GM21737 (cell line): ENCODE data around the gene FAM163A.
"Not testable (repeated sequence)": the region's sequence is repeated elsewhere in the genome, so short reads cannot be mapped to it uniquely, and the experiment has no call there.

Experiments
- ATAC-seq: cut with Tn5 transposase; IDR thresholded peaks from one replicate; pipeline ENCODE4 v1.9.1; 2021; ENCODE audit warnings: mild to moderate bottlenecking, moderate library complexity; ENCODE audit not compliant: unreplicated experiment

Gene FAM163A

GRCh38 chr1:179742717-179743678 is at the start of gene FAM163A:
Gene FAM163A, plus strand, starts transcription at chr1:179743291. Its CDS starts 69,807 bp downstream, at chr1:179813098.
- no peak for ATAC-seq

GRCh38 chr1:179694530-179694929 is 48.6 kb upstream of the FAM163A start:
- ATAC-seq = not testable (repeated sequence)

GRCh38 chr1:179702946-179703539 is 40.0 kb upstream of the FAM163A start:
- no peak for ATAC-seq

DNA sequence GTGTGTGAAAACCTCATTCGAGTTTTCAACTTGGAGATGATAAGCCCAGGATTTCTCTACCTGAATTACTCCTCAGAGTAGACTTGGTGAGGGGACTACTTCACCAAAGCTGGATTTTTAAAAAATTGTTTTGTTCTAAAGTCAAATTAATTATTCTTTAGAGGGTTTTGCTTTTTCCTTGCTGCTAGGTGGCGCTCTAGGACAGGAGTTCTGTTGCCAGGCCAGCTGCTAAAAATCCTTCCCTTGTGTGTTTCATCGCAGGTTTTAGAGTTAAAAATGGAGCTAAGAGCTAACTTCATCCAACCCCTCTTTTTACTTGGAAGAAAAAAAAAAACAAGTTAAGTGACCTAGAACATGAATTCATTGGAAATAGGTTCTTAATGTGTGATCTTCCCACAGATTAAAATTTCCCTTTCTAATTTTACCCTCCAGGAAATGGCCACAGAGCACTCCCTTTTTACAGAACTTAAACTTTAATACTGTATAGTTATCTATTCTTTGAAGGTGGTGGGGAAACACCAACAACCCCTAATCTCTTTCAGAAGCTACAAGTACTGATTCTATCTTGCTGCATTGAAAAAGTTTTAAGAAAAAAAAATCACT is 36.7 kb upstream of the FAM163A start:
- ATAC-seq = no peak

DNA sequence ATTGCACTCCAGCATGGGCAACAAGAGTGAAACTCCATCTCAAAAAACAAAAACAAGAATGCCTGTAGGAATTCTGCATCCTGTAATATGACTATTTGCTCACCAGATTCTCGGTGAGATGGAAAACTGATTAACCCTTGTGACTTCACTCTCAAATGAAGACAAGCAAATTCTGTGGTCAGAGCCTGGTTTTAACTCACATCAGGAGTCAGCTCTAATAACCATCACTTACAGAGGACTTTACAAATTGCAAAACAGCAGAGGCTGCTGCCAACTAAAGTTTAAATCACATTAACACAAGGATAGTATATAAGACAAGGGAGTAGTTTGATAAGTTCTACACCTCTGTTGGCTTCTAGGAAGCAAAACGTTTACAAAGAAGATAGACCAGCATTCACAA is 35.7 kb upstream of the FAM163A start:
- ATAC-seq = no peak

DNA sequence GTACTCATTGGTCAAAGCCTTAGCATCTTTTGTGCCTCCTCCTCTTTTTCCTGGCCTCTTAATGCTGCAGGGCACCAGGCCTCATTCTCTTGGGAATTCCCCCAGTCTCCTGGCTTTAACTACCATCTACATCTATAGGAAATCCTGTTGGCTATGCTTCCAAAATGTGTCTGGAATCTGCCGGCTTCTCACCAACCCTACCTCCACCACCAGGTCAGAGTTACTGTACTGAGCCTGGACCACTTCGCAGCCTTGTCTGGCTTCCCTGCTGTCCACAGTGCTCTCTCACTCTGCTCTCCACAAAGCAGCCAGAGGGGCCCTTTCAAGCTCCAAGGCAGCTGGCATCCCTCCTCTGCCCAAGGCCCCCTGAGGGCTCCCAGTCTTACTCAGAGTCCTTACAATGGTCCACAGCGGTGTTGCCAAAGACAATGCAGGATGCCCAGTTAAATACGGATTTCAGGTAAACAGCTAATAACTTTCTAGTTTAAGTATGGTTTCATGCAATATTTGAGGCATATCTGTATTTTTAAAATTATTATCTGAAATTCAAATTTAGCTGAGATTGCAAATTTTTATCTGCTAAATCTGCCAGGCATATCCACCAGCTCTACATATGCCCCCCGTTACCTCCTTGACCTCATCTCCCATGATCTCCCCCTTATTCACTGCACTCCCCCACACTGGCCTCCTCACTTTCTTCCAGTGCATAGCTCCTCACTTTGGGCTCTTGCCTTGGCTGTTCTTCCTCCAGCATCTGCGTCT is 34.5 kb upstream of the FAM163A start:
- ATAC-seq = no peak

DNA sequence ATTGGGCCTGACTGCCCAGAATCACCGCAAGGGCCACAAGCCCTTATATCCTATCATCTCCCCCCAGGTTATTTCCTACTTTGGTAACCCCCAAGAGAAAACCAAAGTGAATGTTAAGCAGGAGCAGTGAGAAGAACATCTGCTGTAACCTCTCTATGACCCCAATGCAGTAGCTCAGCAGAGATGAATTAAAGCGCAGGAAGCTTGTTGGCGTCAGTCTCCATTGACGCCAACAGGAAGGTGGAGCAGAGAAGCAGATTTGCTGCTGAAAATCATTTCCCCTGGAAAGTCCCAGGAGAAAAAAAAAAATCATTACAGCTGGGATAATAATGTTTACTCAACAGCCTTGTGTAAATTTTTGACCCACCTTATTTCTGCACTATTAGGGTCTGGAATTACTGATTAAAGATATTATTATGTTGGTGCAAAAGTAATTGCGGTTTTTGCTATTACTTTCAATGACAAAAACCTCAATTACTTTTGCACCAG is 33.2 kb upstream of the FAM163A start:
- ATAC-seq = peak; percentile 83

DNA sequence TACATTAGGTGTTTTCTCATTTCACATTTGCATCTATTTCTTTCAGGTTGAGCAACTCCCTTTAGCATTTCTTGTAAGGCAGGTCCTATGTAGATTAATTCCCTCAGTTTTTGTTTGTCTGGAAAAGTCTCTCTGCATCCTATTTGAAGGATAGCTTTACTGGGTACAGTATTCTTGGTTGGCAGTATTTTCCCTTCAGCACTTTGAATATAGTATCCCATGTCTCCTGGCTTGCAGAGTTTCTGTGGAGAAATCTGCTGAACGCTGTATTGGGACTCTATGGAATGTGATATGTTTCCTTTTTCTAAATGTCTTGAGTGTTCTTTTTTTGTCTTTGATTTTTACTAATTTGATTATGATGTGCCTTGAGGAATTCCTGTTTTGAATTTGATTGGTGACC is 28.9 kb upstream of the FAM163A start:
- no peak for ATAC-seq

DNA sequence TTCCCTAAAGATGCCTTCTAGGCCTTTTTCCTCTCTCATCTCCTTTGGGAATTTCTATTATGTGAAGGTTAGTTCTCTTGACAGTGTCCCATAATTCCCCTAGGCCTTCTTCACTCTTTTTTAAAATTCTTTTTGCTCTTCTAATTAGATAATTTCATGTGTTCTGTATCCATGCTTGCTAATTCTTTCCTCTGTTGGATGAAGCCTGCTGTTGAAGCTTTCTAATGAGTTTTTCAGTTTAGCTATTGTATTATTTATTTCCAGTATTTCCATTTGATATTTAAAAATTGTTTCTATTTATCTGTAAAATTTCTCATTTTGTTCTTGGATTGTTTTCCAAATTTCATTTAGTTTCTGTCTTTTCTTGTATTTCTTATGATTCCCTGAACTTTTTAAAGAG is 28.5 kb upstream of the FAM163A start:
- ATAC-seq = no peak

DNA sequence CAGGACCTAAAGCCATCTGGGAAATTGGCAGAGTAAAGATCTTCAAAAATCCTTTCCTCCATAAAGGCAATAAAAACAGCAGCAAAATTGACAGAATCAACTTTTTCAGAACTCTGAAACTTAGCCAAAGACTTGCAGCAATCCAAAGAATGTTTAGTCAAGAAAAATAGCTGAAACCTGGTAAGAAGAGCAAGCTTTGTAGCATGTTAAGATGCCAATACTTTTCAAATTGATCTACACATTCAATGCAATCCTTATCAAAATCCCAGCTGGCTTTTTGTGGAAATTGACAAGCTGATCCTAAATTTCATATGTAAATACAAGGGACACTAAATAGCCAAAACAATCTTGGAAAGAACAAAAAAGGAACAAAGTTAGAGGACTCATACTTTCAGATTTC is 23.8 kb upstream of the FAM163A start:
- ATAC-seq = no peak

DNA sequence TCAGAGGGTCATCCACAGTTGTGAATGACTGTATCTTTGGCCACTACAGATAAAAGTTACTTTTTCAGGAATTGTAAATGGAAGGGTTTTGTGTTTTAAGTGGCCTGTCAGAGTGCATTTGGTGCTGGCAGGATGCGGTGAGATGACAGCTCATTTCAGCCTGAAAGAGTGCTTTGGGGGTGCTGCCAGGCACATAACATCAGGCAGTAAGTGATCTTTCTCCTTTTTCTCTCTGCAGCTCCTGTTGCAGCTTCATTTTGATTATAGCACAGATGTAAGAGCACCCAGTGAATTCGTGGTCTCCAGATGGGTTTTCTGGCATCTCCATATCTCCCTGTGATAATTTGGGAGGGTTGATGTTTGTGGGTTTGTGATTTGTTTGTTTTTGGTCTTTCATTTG is 14.8 kb upstream of the FAM163A start:
- ATAC-seq = no peak

- no peak for ATAC-seq
Measured at GRCh38 chr1:179729881-179730280, 13.2 kb upstream of the FAM163A start.

GRCh38 chr1:179731643-179732042 is 11.4 kb upstream of the FAM163A start:
- ATAC-seq = no peak

GRCh38 chr1:179742291-179742690 is 800 bp upstream of the FAM163A start:
- ATAC-seq = no peak

- ATAC-seq = no peak
Measured at GRCh38 chr1:179743679-179744400, 749 bp downstream of the FAM163A start.

DNA sequence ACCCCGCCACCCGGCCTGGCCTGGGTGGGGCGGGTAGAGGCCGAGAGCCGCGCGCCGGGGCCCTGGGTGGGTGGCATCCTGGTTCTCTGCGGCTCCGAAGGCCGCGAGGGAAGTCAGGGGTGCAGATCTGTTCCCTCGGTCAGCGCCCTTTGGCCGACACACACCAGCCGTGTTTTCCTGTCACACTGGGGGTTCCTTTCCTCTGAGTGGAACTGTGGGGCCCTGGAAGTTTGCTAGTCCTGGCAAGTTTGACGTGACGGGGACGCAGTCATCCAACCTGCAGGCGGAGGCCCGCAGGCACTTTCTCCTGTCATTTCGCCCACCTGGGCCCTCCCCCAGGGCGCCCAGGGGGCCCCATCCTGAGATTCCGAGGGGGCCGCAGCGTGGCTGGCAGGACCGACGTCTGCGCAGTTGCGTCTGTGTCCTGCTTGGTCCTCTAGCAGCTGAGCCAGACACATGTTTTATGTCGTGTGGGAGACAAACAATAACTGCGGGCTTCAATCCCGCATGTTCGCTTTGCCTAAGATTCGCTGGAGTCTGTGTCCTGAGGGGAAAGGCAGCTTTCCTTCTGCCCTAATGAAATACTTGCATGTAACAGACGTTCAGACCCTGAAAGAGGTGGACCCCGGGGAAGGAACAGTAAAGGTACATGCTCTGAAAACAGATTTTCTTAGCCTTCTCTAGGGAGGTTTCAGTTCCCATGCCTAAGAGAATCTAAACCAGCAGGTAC is 1.5 kb downstream of the FAM163A start:
- no peak for ATAC-seq

DNA sequence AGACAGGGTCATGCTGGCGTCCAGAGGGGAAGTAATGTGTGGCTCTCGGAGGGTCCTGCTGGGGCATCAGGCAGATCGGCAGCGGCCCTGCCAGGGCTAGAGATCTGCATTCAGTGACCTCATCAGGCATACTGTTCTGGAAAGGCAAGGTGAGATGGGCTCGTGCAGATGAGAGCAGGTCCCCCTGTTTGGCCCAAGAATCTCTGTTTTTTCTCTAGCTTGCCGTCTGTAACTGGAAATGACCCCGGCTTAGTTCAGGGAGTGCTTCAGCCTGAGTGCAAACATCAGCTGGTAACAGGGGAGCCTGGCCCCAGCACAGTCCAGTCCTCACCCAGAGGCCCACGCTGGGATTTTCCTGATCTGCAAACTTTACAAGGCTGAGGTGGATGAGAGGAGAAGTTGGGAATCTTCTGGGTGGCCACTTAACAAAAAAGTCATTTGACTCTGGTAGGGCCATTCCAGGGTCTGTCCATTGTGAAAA is 2.1 kb downstream of the FAM163A start:
- ATAC-seq = no peak

DNA sequence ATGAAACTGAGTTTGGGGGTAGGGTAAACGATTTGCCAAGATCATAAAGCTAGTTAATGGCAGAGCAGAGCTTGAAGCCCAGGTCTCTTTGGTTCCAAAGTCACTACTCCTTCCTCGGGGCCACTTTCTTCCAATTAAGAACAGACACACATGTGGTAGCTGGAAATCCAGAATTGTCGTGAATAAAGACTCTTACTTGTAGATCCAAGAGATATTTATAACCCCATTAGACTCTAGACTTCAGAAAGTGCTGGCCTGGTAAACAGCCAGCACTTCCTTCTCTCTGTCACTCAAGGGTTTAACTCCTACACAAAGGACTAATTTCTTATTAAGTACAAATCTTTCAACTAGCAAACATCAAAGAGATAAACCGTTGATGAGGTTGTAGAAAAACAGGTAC is 2.7 kb downstream of the FAM163A start:
- ATAC-seq = no peak

DNA sequence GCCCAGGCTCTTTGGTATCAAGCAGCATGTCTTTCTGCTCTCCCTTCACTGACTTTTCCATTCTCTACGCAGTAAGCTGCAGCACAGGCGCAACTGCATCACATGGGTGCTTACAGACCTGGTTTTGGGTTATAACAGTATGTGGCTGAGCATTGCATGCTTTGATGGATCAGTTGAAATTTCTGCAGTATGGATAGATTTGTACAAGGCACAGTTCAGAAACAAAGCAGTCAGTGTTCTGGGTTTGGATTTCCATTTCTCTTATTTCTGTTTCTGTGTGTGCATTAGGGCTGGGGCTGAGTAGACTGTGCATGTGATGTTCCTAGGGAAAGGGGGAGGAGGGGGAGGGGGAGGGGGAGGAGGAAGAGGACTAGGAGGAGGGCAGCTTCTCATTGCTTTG is 4.5 kb downstream of the FAM163A start:
- no peak for ATAC-seq
